ENCODE results near the gene HYKK.
"Not testable (repeated sequence)": the region's sequence is repeated elsewhere in the genome, so short reads cannot be mapped to it uniquely, and the experiment has no call there.

- not testable (repeated sequence) for TF ChIP-seq CTCF (IDR thresholded peaks at IDR 0.05 in 4 of 5, conservative IDR thresholded peaks at IDR 0.05 in 1 of 5); POLR2A (IDR thresholded peaks at IDR 0.05)
Observed at GRCh38 chr15:78520035-78520434, 12.7 kb downstream of the HYKK start.

All from gastrocnemius medialis (tissue), 4 donors.